ENCODE measurements around the gene DBF4B.

GRCh38 chr17:44794851-44795413 lies 86.5 kb downstream of the DBF4B start:
- TF ChIP-seq ELF4 (IDR thresholded peaks at IDR 0.05) (no peak), SP1 (IDR thresholded peaks at IDR 0.05) (no peak), BHLHE40 (IDR thresholded peaks at IDR 0.05; ENCODE audit: borderline replicate concordance) (no peak), PKNOX1 (IDR thresholded peaks at IDR 0.05) (no peak), ZNF384 (IDR thresholded peaks at IDR 0.05) (no peak), CTBP1 (IDR thresholded peaks at IDR 0.05; ENCODE audit: borderline replicate concordance) (no peak), FOXK2 (IDR thresholded peaks at IDR 0.05) (no peak), ARNT (IDR thresholded peaks at IDR 0.05) (no peak), NFRKB (IDR thresholded peaks at IDR 0.05) (no peak), L3MBTL2 (conservative IDR thresholded peaks at IDR 0.05) (no peak)

All from HEK293T (cell line).